Stomach (tissue), 4 donors: ENCODE measurements around the gene SRL.

Experiments
- POLR2AphosphoS5 ChIP-seq, 3 donors: sonication (generic); formaldehyde crosslinking; IDR thresholded peaks; one replicate each; pipeline ENCODE4 v1.6.1; 2016; ENCODE audit warnings: antibody characterized with exemption in 3 of 3
- TF ChIP-seq, protein P1 (sequence below), 7 experiments: fragments of 450-650 bp in 4 of 7; fragments of 200-600 bp in 3 of 7; sonication (generic) in 3 of 7; IDR thresholded peaks; one replicate each; pipeline ENCODE4 v1.5.1; 2016 to 2019; ENCODE audit warnings: antibody characterized with exemption in 7 of 7, control low read depth in 2 of 7, mild to moderate bottlenecking in 1 of 7

- TF ChIP-seq, protein P1, sequence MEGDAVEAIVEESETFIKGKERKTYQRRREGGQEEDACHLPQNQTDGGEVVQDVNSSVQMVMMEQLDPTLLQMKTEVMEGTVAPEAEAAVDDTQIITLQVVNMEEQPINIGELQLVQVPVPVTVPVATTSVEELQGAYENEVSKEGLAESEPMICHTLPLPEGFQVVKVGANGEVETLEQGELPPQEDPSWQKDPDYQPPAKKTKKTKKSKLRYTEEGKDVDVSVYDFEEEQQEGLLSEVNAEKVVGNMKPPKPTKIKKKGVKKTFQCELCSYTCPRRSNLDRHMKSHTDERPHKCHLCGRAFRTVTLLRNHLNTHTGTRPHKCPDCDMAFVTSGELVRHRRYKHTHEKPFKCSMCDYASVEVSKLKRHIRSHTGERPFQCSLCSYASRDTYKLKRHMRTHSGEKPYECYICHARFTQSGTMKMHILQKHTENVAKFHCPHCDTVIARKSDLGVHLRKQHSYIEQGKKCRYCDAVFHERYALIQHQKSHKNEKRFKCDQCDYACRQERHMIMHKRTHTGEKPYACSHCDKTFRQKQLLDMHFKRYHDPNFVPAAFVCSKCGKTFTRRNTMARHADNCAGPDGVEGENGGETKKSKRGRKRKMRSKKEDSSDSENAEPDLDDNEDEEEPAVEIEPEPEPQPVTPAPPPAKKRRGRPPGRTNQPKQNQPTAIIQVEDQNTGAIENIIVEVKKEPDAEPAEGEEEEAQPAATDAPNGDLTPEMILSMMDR (IDR thresholded peaks at IDR 0.05): no peak
- no peak for TF ChIP-seq POLR2AphosphoS5 (IDR thresholded peaks at IDR 0.05)
Observed at GRCh38 chr16:4158143-4159093, 83.5 kb downstream of the SRL start.
